Activated T-cell treated with anti-CD3 and anti-CD28 coated beads, Interleukin-2, amount 50 U/mL, for 72 hours (primary cell): Measurements from ENCODE around the gene CRYL1. TPM values are rescaled to one million over a fixed set of nuclear protein-coding genes. Genes with fewer than 3 reads are reported as not detected.

ENCODE experiments used
- ATAC-seq, 2 donors: fragments of 150-1000 bp; cut with Tn5 transposase; replicated peaks in 1 of 2; 2 replicates each; pipeline ENCODE4 v1.10.0; 2021; ENCODE audit warnings: moderate library complexity in 2 of 2, mild to moderate bottlenecking in 1 of 2
- DNase-seq, 2 donors: peaks; one replicate each; pipeline ENCODE4 v3.0.0; 2021 to 2022; ENCODE audit warnings: mixed read lengths in 1 of 2
- H3K27ac Mint-ChIP-seq: one replicate; pipeline ENCODE4 v1.8.0; 2022; ENCODE audit warnings: mild to moderate bottlenecking, moderate library complexity, mixed read lengths
- H3K27me3 Mint-ChIP-seq: one replicate; pipeline ENCODE4 v1.8.0; 2022; ENCODE audit warnings: low read depth, mixed read lengths
- H3K36me3 Mint-ChIP-seq, 2 donors: one replicate each; pipeline ENCODE4 v1.8.0; 2022; ENCODE audit warnings: mixed read lengths in 2 of 2, mild to moderate bottlenecking in 1 of 2; ENCODE audit not compliant: insufficient read depth in 2 of 2
- H3K4me1 Mint-ChIP-seq: one replicate; pipeline ENCODE4 v1.8.0; 2022; ENCODE audit warnings: low read depth, mixed read lengths
- H3K4me3 Mint-ChIP-seq, 2 donors: one replicate each; pipeline ENCODE4 v1.8.0; 2022; ENCODE audit warnings: mild to moderate bottlenecking in 2 of 2, mixed read lengths in 2 of 2, moderate library complexity in 2 of 2
- H3K9me3 Mint-ChIP-seq, 2 donors: one replicate each; pipeline ENCODE4 v1.8.0; 2022; ENCODE audit warnings: mixed read lengths in 2 of 2
- total RNA-seq, 2 donors: library from RNA; stranded (reverse); gene quantifications; one replicate each; pipeline ENCODE4 v1.2.3, GENCODE V29; 2022

Gene CRYL1
- total RNA-seq, 2 donors from 2014 or later, result 15.7 to 16.7 TPM

DNA sequence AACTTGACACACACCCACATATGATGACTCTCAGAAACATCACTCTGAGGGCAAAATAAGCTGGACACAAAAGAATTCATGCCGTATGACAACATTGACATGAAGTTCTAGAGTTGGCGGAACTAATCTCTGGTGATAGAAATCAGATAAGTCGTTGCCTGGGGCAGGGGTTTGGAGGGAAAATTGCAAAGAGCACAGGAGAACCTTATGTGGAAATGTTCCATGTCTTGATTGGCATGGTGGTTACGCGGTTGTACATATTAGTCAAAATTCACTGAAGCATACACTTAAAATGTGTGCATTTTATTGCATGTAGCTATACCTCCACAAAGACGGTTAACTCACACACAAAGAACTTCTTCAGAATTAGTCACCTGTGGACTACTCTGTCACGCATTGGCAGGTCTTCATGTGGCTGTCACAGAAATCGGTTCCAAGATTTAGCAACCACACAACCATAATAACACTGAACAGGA, 155.7 kb downstream of the CRYL1 start:
- H3K4me3 Mint-ChIP-seq, result peak overlapping the region in 1 of 2 donors; percentile 35
- H3K36me3 Mint-ChIP-seq, result peaks cover 0 to 1% of the 10 kb centered on the region in 2 donors
- H3K27me3 Mint-ChIP-seq, result peaks cover 5% of the 10 kb centered on the region
- peaks cover 14% of the 10 kb centered on the region for H3K4me1 Mint-ChIP-seq
- H3K9me3 Mint-ChIP-seq, result no peaks in the 10 kb centered on the region
- ATAC-seq, result peak; percentile 69 to 86
- peak overlapping the region; percentile 90 for H3K27ac Mint-ChIP-seq
- no peak for DNase-seq

DNA sequence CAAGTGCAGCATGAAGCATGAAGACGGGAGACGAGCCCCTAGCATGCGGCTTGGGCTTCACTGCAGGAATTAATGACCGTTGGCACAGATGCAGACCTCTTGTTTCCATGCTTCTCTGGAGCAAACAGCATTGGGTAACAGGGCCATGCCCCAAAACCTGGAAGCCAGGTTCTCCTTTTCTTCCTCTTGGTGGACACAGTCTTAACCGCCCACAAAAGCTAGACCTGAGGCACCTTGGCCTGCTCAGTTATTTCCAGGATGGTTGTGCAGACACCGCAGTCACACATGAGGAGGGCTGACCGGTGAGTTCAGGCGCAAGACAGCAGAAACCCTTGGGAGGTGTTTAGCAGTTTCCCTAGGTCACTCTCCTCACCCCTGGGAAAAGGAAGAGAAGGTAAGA, 159.6 kb downstream of the CRYL1 start:
- no peak for DNase-seq
- H3K4me3 Mint-ChIP-seq, result no peak overlapping the region
- H3K27me3 Mint-ChIP-seq, result peaks cover 5% of the 10 kb centered on the region
- H3K4me1 Mint-ChIP-seq, result peaks cover 11% of the 10 kb centered on the region
- H3K36me3 Mint-ChIP-seq, result peaks cover 0 to 1% of the 10 kb centered on the region in 2 donors
- no peak for ATAC-seq
- H3K27ac Mint-ChIP-seq, result no peak overlapping the region
- no peaks in the 10 kb centered on the region for H3K9me3 Mint-ChIP-seq

DNA sequence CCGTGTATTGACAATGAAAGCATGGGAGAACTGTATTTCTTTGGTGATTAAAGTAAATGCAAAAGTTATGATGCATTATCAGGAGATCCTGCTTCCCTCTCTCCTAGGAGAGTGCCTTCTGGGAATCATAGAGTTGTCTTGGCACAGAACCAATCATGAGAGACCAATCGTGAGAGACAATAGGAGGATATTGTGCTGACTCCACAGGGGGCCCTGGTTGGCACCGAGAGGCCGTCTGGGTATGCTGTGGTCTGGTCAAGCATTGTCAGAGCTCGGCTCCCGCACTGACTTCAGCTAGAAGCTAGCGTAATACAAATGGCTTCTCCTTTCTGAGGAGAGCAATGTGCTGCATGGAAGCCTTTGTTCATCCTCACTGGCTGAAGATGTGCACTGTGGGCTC, 162.1 kb downstream of the CRYL1 start:
- Mint-ChIP-seq H3K4me3 (no peak overlapping the region), H3K36me3 (no peaks in the 10 kb centered on the region), H3K27me3 (no peaks in the 10 kb centered on the region), H3K4me1 (peaks cover 13% of the 10 kb centered on the region), H3K27ac (no peak overlapping the region), H3K9me3 (no peaks in the 10 kb centered on the region)
- no peak for ATAC-seq
- DNase-seq, result no peak

DNA sequence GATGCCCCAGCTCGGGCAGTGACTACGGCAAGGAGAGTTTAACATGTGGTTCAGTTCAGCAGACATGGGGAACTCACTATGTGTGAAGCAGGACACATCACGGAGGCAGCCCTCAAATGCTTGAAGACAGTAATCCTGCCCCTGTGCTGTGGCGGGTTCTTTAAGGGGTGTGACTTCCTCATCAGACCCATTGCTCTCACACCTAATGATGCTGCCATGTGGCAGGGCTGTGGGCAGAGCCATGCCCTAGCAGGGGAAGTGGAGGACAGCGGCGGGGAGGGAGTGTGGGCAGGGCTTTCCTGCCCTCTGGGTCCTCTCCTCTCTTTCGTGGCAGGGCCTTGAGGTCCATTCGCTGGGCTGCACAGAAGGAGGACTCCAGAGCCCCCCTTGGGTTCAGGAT, 162.5 kb downstream of the CRYL1 start:
- Mint-ChIP-seq H3K27me3 (no peaks in the 10 kb centered on the region), H3K9me3 (no peaks in the 10 kb centered on the region), H3K4me1 (peaks cover 16% of the 10 kb centered on the region), H3K36me3 (no peaks in the 10 kb centered on the region), H3K4me3 (no peak overlapping the region), H3K27ac (no peak overlapping the region)
- DNase-seq (no peak), ATAC-seq (no peak)

DNA sequence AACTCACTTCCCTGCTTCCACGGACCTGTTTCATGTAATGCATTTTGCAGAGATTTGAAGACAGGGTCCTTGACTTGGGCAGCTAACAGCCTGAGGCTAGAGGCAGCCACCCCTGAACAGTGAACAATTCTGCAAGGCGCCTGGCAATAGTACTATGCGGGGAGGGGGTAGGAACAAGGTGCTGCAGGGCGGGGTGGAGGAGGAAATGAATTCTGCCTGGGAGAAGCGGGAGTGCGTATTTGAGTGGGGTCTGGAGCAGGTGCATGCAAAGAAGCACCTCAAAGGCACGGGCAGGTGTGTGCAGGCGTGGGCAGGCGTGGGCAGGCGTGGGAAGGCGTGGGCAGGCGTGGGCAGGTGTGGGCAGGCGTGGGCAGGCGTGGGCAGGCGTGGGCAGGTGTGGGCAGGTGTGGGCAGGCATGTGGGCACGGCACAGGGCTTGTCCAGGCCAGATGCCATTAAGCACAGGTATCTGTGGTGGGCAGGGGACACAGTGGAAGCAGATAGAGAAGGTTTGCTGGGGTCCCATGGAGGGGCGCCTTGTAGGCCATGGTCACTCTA, 163.1 kb downstream of the CRYL1 start:
- H3K4me1 Mint-ChIP-seq, result peaks cover 16% of the 10 kb centered on the region
- H3K4me3 Mint-ChIP-seq, result no peak overlapping the region
- no peaks in the 10 kb centered on the region for H3K27me3 Mint-ChIP-seq
- no peak overlapping the region for H3K27ac Mint-ChIP-seq
- H3K9me3 Mint-ChIP-seq, result no peaks in the 10 kb centered on the region
- ATAC-seq, result no peak
- no peak for DNase-seq
- no peaks in the 10 kb centered on the region for H3K36me3 Mint-ChIP-seq

DNA sequence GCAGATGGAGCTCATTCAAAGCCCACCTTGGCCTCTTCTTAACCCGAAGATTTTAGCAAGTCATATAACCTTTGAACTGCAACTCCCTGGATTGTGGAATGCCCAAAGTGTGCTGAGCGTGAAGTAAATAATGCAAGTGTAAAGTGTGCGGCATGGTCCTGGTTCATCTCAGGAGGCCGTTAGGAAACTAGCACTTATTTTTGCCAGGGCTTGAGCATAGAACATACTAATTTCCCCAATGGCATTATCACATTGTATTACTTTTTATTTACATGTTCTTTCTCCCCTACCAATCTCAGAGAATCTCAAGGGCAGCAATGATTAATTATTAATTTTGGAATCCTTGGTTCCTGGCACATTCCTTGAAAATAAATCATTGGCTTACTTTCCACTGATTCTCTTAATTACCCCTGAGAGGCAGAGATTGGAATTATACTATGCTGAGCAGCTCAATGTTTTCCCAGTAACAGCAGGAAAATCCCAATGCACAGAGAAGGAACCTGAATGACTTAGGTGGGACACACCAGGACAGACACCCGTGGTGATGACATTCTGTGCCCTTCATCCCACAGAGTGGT, 164.7 kb downstream of the CRYL1 start:
- no peaks in the 10 kb centered on the region for H3K36me3 Mint-ChIP-seq
- no peaks in the 10 kb centered on the region for H3K9me3 Mint-ChIP-seq
- no peak for ATAC-seq
- no peaks in the 10 kb centered on the region for H3K27me3 Mint-ChIP-seq
- peaks cover 16% of the 10 kb centered on the region for H3K4me1 Mint-ChIP-seq
- DNase-seq, result no peak
- H3K4me3 Mint-ChIP-seq, result no peak overlapping the region
- H3K27ac Mint-ChIP-seq, result no peak overlapping the region

DNA sequence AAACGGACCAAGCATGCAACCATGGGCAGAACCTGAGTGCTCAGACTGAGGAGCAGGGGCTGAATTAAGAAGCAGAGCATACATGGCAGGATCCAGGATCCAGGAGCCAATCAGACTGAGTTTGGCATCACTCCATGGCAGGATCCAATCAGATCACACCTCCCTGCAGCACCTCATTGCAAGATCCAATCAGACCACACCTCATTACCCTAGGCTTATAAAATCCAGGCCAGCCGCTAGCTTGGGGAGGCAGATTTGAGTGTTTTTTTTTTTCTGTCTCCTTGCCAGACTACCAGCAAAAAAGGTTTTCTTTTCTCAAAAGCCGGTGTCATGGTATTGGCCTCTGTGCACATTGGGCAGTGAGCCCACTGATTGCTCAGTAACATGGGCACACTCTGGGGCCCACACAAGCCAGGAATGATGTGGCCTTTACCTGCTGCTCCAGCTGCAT, 165.6 kb downstream of the CRYL1 start:
- Mint-ChIP-seq H3K36me3 (no peaks in the 10 kb centered on the region), H3K4me1 (peaks cover 16% of the 10 kb centered on the region), H3K27me3 (no peaks in the 10 kb centered on the region), H3K9me3 (no peaks in the 10 kb centered on the region), H3K27ac (no peak overlapping the region), H3K4me3 (no peak overlapping the region)
- no peak for DNase-seq
- ATAC-seq, result no peak

DNA sequence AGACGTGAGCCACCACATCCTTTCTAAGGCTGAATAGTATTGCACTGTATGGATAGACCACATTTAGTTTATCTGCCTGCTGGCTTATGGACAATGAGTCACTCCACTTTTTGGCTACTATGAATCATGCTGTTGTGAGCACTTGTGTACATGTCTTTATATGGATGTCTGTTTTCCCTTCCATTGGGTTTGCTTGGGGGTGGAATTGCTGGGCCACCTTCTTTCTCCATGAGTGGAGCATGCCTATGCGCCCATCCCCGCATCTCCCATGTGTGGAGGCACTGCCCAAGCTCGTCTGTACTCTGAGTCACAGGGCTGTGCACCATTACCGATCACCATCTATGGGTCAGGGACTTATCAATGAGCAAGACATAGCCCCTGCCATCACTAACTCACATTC, 166.3 kb downstream of the CRYL1 start:
- H3K4me3 Mint-ChIP-seq, result no peak overlapping the region
- no peak overlapping the region for H3K27ac Mint-ChIP-seq
- H3K4me1 Mint-ChIP-seq, result peaks cover 23% of the 10 kb centered on the region
- peak; percentile 95 to 97 for ATAC-seq
- no peaks in the 10 kb centered on the region for H3K27me3 Mint-ChIP-seq
- no peaks in the 10 kb centered on the region for H3K36me3 Mint-ChIP-seq
- H3K9me3 Mint-ChIP-seq, result no peaks in the 10 kb centered on the region
- DNase-seq, result peak; percentile 9 to 23

DNA sequence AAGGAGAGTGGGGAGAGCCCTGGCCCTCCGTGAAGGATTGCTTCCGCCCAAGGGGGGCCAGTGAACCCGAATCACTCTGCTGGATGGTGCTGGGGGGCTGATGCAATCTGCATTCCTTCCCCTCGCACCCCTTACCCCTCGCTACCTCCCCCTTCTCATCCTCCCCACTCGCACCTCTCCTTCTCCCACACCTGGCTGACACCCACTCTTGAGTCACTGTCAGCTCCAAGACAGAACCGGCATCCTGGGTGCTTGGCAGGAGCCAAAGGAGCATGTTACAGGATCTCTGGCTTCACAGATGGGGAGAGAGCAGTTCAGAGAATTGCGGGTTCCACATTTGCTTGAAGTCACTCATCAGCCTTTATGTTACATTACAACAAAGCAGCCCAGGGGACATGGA, 167.6 kb downstream of the CRYL1 start:
- H3K4me1 Mint-ChIP-seq, result peaks cover 28% of the 10 kb centered on the region
- H3K27me3 Mint-ChIP-seq, result no peaks in the 10 kb centered on the region
- no peak overlapping the region for H3K27ac Mint-ChIP-seq
- no peaks in the 10 kb centered on the region for H3K9me3 Mint-ChIP-seq
- H3K36me3 Mint-ChIP-seq, result no peaks in the 10 kb centered on the region
- H3K4me3 Mint-ChIP-seq, result no peak overlapping the region
- no peak for ATAC-seq
- no peak for DNase-seq

DNA sequence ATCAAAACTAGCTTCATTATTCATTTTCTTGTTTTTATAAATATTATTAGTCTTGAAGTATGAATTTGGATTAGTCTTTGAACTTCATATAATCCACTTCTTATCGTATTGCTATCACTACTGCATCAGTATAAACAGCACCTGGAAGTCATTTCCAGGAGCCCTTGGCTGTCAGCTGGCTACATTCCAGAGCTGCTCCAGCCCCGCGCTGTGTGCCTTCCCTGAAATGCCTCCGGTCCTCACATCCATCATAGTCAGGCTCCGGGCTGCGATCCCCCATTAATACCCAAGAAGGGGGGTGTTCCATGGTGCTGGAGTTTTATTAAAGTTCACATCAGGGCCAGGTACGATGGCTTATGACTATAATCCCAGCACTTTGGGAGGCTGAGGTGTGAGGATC, 169.2 kb downstream of the CRYL1 start:
- H3K27ac Mint-ChIP-seq, result no peak overlapping the region
- DNase-seq (no peak), ATAC-seq (no peak)
- H3K36me3 Mint-ChIP-seq, result no peaks in the 10 kb centered on the region
- H3K4me3 Mint-ChIP-seq, result no peak overlapping the region
- H3K4me1 Mint-ChIP-seq, result peaks cover 28% of the 10 kb centered on the region
- H3K27me3 Mint-ChIP-seq, result no peaks in the 10 kb centered on the region
- H3K9me3 Mint-ChIP-seq, result no peaks in the 10 kb centered on the region

DNA sequence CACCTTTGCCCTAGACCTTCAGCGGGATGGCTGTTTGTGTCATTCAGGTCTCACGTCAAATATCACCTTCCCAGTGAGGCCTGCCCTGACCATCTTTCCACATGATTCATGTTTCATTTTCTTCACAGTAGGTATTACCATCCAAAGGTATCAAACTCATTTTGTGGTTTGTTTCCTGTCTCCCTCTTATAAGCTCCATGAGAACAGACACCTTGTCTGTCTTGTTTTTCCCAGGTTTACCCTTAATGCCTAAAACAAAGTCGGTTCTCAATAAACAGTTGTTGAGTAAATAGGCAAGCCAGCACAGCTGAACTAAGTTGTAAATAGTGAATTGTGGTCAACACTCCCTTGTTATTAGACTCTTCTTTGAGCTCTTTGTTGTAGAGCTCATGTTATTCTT, 170.9 kb downstream of the CRYL1 start:
- peaks cover 26% of the 10 kb centered on the region for H3K4me1 Mint-ChIP-seq
- H3K4me3 Mint-ChIP-seq, result no peak overlapping the region
- DNase-seq, result no peak
- H3K27ac Mint-ChIP-seq, result no peak overlapping the region
- no peaks in the 10 kb centered on the region for H3K9me3 Mint-ChIP-seq
- H3K27me3 Mint-ChIP-seq, result no peaks in the 10 kb centered on the region
- no peaks in the 10 kb centered on the region for H3K36me3 Mint-ChIP-seq
- ATAC-seq, result no peak

DNA sequence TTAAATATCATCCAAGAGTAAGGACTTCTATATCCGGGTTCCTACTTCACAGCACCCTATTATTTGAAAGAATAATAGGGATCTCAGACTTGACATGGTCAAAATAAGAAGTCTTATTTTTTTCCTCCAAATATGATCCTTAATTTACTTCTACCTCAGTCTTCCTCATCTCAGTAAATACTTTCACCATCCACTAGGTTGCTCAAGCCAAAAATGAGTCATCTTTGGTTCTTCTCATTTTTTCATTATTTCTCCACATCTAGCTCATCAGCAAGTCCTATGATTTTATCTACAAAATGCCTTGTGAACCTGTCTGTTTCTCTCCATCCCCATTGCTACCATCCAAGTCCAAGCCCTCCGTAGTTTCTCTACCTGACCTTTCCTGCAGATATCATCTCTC, 171.7 kb downstream of the CRYL1 start:
- H3K4me1 Mint-ChIP-seq, result peaks cover 18% of the 10 kb centered on the region
- no peaks in the 10 kb centered on the region for H3K27me3 Mint-ChIP-seq
- H3K27ac Mint-ChIP-seq, result no peak overlapping the region
- H3K36me3 Mint-ChIP-seq, result no peaks in the 10 kb centered on the region
- no peak for DNase-seq
- peak in 1 of 2 donors; percentile 47 for ATAC-seq
- H3K9me3 Mint-ChIP-seq, result no peaks in the 10 kb centered on the region
- no peak overlapping the region for H3K4me3 Mint-ChIP-seq
